ENCODE data around the gene CTSW.
A peak's percentile ranks its signal among the peaks of the same experiment; 100 is the strongest.

CTSW gene

GRCh38 chr11:65903068-65903481 lies 23.4 kb downstream of the CTSW start:
- DNase-seq (ENCODE audit: low spot score) = no peak

- no peak for DNase-seq (ENCODE audit: low spot score)
Observed at GRCh38 chr11:65903715-65904114, 24.1 kb downstream of the CTSW start.

GRCh38 chr11:65906602-65907001 lies 27.0 kb downstream of the CTSW start:
- no peak for DNase-seq (ENCODE audit: low spot score)

GRCh38 chr11:65907878-65908277 lies 28.2 kb downstream of the CTSW start:
- DNase-seq (ENCODE audit: low spot score) = no peak

GRCh38 chr11:65911682-65912568 lies 32.3 kb downstream of the CTSW start:
- DNase-seq (ENCODE audit: low spot score) = no peak

GRCh38 chr11:65912845-65913244 lies 33.2 kb downstream of the CTSW start:
- DNase-seq (ENCODE audit: low spot score) = no peak

GRCh38 chr11:65915101-65915820 lies 35.6 kb downstream of the CTSW start:
- DNase-seq (ENCODE audit: low spot score) = no peak

- DNase-seq (ENCODE audit: low spot score) = no peak
Observed at GRCh38 chr11:65915821-65916251, 36.2 kb downstream of the CTSW start.

GRCh38 chr11:65916391-65916790 lies 36.8 kb downstream of the CTSW start:
- no peak for DNase-seq (ENCODE audit: low spot score)

GRCh38 chr11:65917077-65917433 lies 37.4 kb downstream of the CTSW start:
- DNase-seq (ENCODE audit: low spot score) = no peak

- DNase-seq (ENCODE audit: low spot score) = no peak
Observed at GRCh38 chr11:65917434-65918210, 38.0 kb downstream of the CTSW start.

- DNase-seq (ENCODE audit: low spot score) = no peak
Observed at GRCh38 chr11:65918211-65919140, 38.8 kb downstream of the CTSW start, which contains the start of gene C11orf68. Gene C11orf68, minus strand, starts transcription at chr11:65919062. Its CDS starts 31 bp downstream, at chr11:65919031.

- peak; percentile 98 for DNase-seq (ENCODE audit: low spot score)
Observed at GRCh38 chr11:65919141-65919572, 39.5 kb downstream of the CTSW start, which contains the start of gene DRAP1. Gene DRAP1, plus strand, starts transcription at chr11:65919426. Its CDS starts 76 bp downstream, at chr11:65919502.

GRCh38 chr11:65919573-65920371 lies 40.1 kb downstream of the CTSW start:
- DNase-seq (ENCODE audit: low spot score) = peak; percentile 47

GRCh38 chr11:65920372-65920802 lies 40.8 kb downstream of the CTSW start:
- DNase-seq (ENCODE audit: low spot score) = no peak

- no peak for DNase-seq (ENCODE audit: low spot score)
Observed at GRCh38 chr11:65921033-65921555, 41.5 kb downstream of the CTSW start.

- DNase-seq (ENCODE audit: low spot score) = no peak
Observed at GRCh38 chr11:65921876-65922275, 42.2 kb downstream of the CTSW start.

GRCh38 chr11:65922565-65922964 lies 42.9 kb downstream of the CTSW start:
- DNase-seq (ENCODE audit: low spot score) = no peak

GRCh38 chr11:65925397-65925796 lies 45.8 kb downstream of the CTSW start:
- no peak for DNase-seq (ENCODE audit: low spot score)

- peak; percentile 87 for DNase-seq (ENCODE audit: low spot score)
Observed at GRCh38 chr11:65927904-65928397, 48.3 kb downstream of the CTSW start.

Measured in CD4-positive, alpha-beta T cell treated with Interleukin-15 for 4 hours (primary cell).